Panc1 (cell line): ENCODE measurements around the gene IL1RAP. TPM values are rescaled to one million over a fixed set of nuclear protein-coding genes. Genes with fewer than 3 reads are reported as not detected.

ENCODE experiments used
- ATAC-seq: fragments of 200-7000 bp; cut with Tn5 transposase; 2 replicates; pipeline ENCODE4 v1.9.1; 2020; ENCODE audit warnings: mild to moderate bottlenecking, moderate library complexity
- BruUV-seq: library from RNA; stranded (reverse); fragments of 400-500 nt; replicated peaks from 2 replicates; lab custom pipeline; 2021; lab: Mats Ljungman, UMichigan
- CTCF ChIA-PET: fragments of 300-600 bp; sonication (Branson Sonifier 250); formaldehyde crosslinking; loops from one replicate; lab custom pipeline; 2022; ENCODE audit warnings: antibody characterized with exemption; lab: Charles Lee
- POLR2A ChIA-PET: fragments of 300-600 bp; sonication (Branson Sonifier 250); formaldehyde crosslinking; loops from one replicate; lab custom pipeline; 2022; ENCODE audit warnings: antibody characterized with exemption; lab: Charles Lee
- DNase-seq: peaks from one replicate; pipeline ENCODE4 v3.0.0-alpha.2; 2010; ENCODE audit warnings: low read depth, low spot score
- H3K27ac ChIP-seq: 2 replicates; pipeline ENCODE4 v1.5.1; 2011; ENCODE audit warnings: mild to moderate bottlenecking, low read length, inconsistent platforms
- H3K27me3 ChIP-seq: fragments of 200-500 bp; sonication (Bioruptor generic); 2 replicates; pipeline ENCODE4 v1.6.0; 2014; ENCODE audit warnings: low read length, inconsistent platforms; ENCODE audit not compliant: control insufficient read depth, insufficient read depth
- H3K36me3 ChIP-seq: fragments of 200-500 bp; sonication (Bioruptor generic); 2 replicates; pipeline ENCODE4 v1.5.1; 2014; ENCODE audit warnings: inconsistent platforms, mild to moderate bottlenecking, low read length, moderate library complexity; ENCODE audit not compliant: control insufficient read depth, insufficient read depth
- H3K4me1 ChIP-seq: 2 replicates; pipeline ENCODE4 v1.5.1; 2011; ENCODE audit warnings: inconsistent platforms, mild to moderate bottlenecking, low read length, moderate library complexity; ENCODE audit not compliant: control insufficient read depth, insufficient read depth
- H3K4me3 ChIP-seq, 2 experiments: 2 replicates each; pipeline ENCODE4 v1.5.1; 2011 to 2012; ENCODE audit warnings: low read depth in 2 of 2, low read length in 2 of 2, mild to moderate bottlenecking in 2 of 2, inconsistent platforms in 1 of 2, moderate library complexity in 1 of 2
- H3K9me3 ChIP-seq: fragments of 200-500 bp; sonication (Bioruptor generic); 2 replicates; pipeline ENCODE4 v1.5.1; 2014; ENCODE audit warnings: low read depth, mild to moderate bottlenecking, inconsistent platforms, low read length, moderate library complexity; ENCODE audit not compliant: control insufficient read depth, insufficient read depth
- CTCF ChIP-seq: fragments of 450-650 bp; IDR thresholded peaks from 2 replicates; pipeline ENCODE4 v1.5.1; 2017; ENCODE audit warnings: mild to moderate bottlenecking
- POLR2AphosphoS5 ChIP-seq: IDR thresholded peaks from 2 replicates; pipeline ENCODE4 v1.6.1; 2012; ENCODE audit warnings: mild to moderate bottlenecking, low read depth, low read length, moderate library complexity
- SIN3A ChIP-seq: IDR thresholded peaks from 2 replicates; pipeline ENCODE4 v1.6.1; 2012; ENCODE audit warnings: low read depth, mild to moderate bottlenecking, low read length, moderate library complexity, borderline replicate concordance; ENCODE audit not compliant: insufficient read depth
- TCF7L2 ChIP-seq: IDR thresholded peaks from 2 replicates; pipeline ENCODE4 v1.6.1; 2011; ENCODE audit warnings: mild to moderate bottlenecking, low read depth, low read length, inconsistent platforms
- in situ Hi-C: cut with HindIII; loops from 2 replicates; pipeline ENCODE4 v1.10.0; 2016; ENCODE audit warnings: low sequenced_read_pairs, low pct_unique_long_range_greater_than_20kb
- intact Hi-C: fragments of 100-400 bp; cut with micrococcal nuclease; formaldehyde crosslinking; loops from one replicate; pipeline ENCODE4 v1.10.0; 2022; ENCODE audit not compliant: unreplicated experiment
- total RNA-seq: library from RNA; stranded (reverse); gene quantifications from one replicate; pipeline ENCODE4 v1.2.1, GENCODE V29; 2021; ENCODE audit not compliant: unreplicated experiment
- TF ChIP-seq, protein P1 (sequence below), 2 experiments: IDR thresholded peaks; 2 replicates each; pipeline ENCODE4 v1.6.1; 2011 to 2012; ENCODE audit warnings: low read depth in 2 of 2, control low read depth in 1 of 2, low read length in 1 of 2, mild to moderate bottlenecking in 1 of 2, moderate library complexity in 1 of 2; ENCODE audit not compliant: insufficient read depth in 1 of 2

Gene IL1RAP
- total RNA-seq, 1 experiment from 2014 or later: 5.2 TPM

GRCh38 chr3:190558316-190558715, 44.4 kb downstream of the IL1RAP start:
- H3K27ac ChIP-seq: no peak overlapping the region
- intact Hi-C loops (no loop called here), in situ Hi-C loops (no loop called here)
- H3K9me3 ChIP-seq: peaks cover 4% of the 10 kb centered on the region; the same call in 1 of the 2 replicates
- H3K27me3 ChIP-seq: no peaks in the 10 kb centered on the region
- no peaks in the 10 kb centered on the region for H3K4me1 ChIP-seq
- ChIA-PET CTCF (no interaction called here), POLR2A (no interaction called here)
- no TSS peak for BruUV-seq
- ATAC-seq (no peak), DNase-seq (no peak)
- TF ChIP-seq POLR2AphosphoS5 (no peak), SIN3A (no peak), TCF7L2 (no peak), CTCF (no peak)
- TF ChIP-seq, protein P1, sequence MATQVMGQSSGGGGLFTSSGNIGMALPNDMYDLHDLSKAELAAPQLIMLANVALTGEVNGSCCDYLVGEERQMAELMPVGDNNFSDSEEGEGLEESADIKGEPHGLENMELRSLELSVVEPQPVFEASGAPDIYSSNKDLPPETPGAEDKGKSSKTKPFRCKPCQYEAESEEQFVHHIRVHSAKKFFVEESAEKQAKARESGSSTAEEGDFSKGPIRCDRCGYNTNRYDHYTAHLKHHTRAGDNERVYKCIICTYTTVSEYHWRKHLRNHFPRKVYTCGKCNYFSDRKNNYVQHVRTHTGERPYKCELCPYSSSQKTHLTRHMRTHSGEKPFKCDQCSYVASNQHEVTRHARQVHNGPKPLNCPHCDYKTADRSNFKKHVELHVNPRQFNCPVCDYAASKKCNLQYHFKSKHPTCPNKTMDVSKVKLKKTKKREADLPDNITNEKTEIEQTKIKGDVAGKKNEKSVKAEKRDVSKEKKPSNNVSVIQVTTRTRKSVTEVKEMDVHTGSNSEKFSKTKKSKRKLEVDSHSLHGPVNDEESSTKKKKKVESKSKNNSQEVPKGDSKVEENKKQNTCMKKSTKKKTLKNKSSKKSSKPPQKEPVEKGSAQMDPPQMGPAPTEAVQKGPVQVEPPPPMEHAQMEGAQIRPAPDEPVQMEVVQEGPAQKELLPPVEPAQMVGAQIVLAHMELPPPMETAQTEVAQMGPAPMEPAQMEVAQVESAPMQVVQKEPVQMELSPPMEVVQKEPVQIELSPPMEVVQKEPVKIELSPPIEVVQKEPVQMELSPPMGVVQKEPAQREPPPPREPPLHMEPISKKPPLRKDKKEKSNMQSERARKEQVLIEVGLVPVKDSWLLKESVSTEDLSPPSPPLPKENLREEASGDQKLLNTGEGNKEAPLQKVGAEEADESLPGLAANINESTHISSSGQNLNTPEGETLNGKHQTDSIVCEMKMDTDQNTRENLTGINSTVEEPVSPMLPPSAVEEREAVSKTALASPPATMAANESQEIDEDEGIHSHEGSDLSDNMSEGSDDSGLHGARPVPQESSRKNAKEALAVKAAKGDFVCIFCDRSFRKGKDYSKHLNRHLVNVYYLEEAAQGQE (IDR thresholded peaks at IDR 0.05; ENCODE audit: insufficient read depth in 1 of 2, low read depth in 2 of 2, low read length in 1 of 2): no peak
- no peaks in the 10 kb centered on the region for H3K36me3 ChIP-seq
- no peak overlapping the region for H3K4me3 ChIP-seq

GRCh38 chr3:190558796-190559195, 44.9 kb downstream of the IL1RAP start:
- Histone ChIP-seq H3K36me3 (no peaks in the 10 kb centered on the region), H3K4me3 (no peak overlapping the region), H3K9me3 (peaks cover 4% of the 10 kb centered on the region; the same call in 1 of the 2 replicates), H3K4me1 (no peaks in the 10 kb centered on the region), H3K27me3 (no peaks in the 10 kb centered on the region), H3K27ac (no peak overlapping the region)
- in situ Hi-C loops (no loop called here), intact Hi-C loops (no loop called here)
- no TSS peak for BruUV-seq
- no peak for TF ChIP-seq POLR2AphosphoS5
- no peak for TF ChIP-seq CTCF
- TF ChIP-seq SIN3A: no peak
- no peak for TF ChIP-seq TCF7L2
- TF ChIP-seq, protein P1 (IDR thresholded peaks at IDR 0.05; ENCODE audit: insufficient read depth in 1 of 2, low read depth in 2 of 2, low read length in 1 of 2): no peak
- CTCF ChIA-PET: no interaction called here
- DNase-seq (no peak), ATAC-seq (no peak)
- POLR2A ChIA-PET: no interaction called here
